Ovary (tissue), 3 donors: Measurements from ENCODE around the gene CMIP.

Experiments
- CTCF ChIP-seq, 3 donors: fragments of 450-650 bp in 2 of 3; fragments of 200-600 bp in 1 of 3; IDR thresholded peaks; one replicate each; pipeline versions ENCODE4 v1.5.1 to v1.8.0; 2016 to 2022; ENCODE audit warnings: antibody characterized with exemption in 3 of 3, mild to moderate bottlenecking in 1 of 3
- POLR2A ChIP-seq: fragments of 450-650 bp; IDR thresholded peaks from one replicate; pipeline ENCODE4 v1.6.1; 2017; ENCODE audit warnings: antibody characterized with exemption, mild to moderate bottlenecking, moderate library complexity
- donor health status: DM: no; HTN: no; CAD: no.

- no peak for TF ChIP-seq CTCF (IDR thresholded peaks at IDR 0.05)
- no peak for TF ChIP-seq POLR2A
Measured at GRCh38 chr16:81397058-81397878, 47.3 kb upstream of the CMIP start.
